IMR-90 (cell line): ENCODE measurements around the gene MTCL1. TPM values are rescaled to one million over a fixed set of nuclear protein-coding genes. Genes with fewer than 3 reads are reported as not detected.

Experiments
- ATAC-seq: fragments of 200-7000 bp; cut with Tn5 transposase; 2 replicates; pipeline ENCODE4 v1.9.1; 2020; ENCODE audit warnings: low read depth, mild to moderate bottlenecking, moderate library complexity
- BruUV-seq: library from RNA; stranded (reverse); fragments of 400-500 nt; replicated peaks from 2 replicates; lab custom pipeline; 2021; lab: Mats Ljungman, UMichigan
- CTCF ChIA-PET: fragments of 300-600 bp; formaldehyde crosslinking; extraction: SDS; loops from one replicate; lab custom pipeline; 2021; ENCODE audit warnings: antibody characterized with exemption; lab: Yijun Ruan, JAX
- POLR2A ChIA-PET: fragments of 300-600 bp; sonication (Branson Sonifier 250); formaldehyde crosslinking; loops from one replicate; lab custom pipeline; 2022; ENCODE audit warnings: antibody characterized with exemption; ENCODE audit not compliant: unreplicated experiment; lab: Charles Lee
- DNase-seq: peaks from one replicate; pipeline ENCODE4 v3.0.0; 2013
- H2AFZ ChIP-seq: replicated peaks from 2 replicates; pipeline ENCODE3; 2013; ENCODE audit warnings: low read length, mild to moderate bottlenecking; ENCODE audit not compliant: poor library complexity
- H2AK5ac ChIP-seq: 2 replicates; pipeline ENCODE4 v1.6.1; 2013; ENCODE audit warnings: low read depth, low read length, inconsistent platforms
- H2AK9ac ChIP-seq: replicated peaks from 2 replicates; pipeline ENCODE3; 2013; ENCODE audit warnings: mild to moderate bottlenecking, low read depth, low read length, moderate library complexity; ENCODE audit not compliant: poor library complexity
- H2BK120ac ChIP-seq: 2 replicates; pipeline ENCODE4 v1.6.1; 2013; ENCODE audit warnings: low read depth, low read length, inconsistent platforms
- H2BK15ac ChIP-seq: 3 replicates; pipeline ENCODE4 v1.6.1; 2013; ENCODE audit warnings: low read depth, low read length, inconsistent platforms
- H2BK20ac ChIP-seq: 2 replicates; pipeline ENCODE4 v1.6.1; 2013; ENCODE audit warnings: low read depth, mild to moderate bottlenecking, inconsistent platforms, low read length, moderate library complexity
- H2BK5ac ChIP-seq: 2 replicates; pipeline ENCODE4 v1.6.1; 2013; ENCODE audit warnings: mild to moderate bottlenecking, low read depth, low read length, inconsistent platforms; ENCODE audit not compliant: poor library complexity, severe bottlenecking
- H3K14ac ChIP-seq: replicated peaks from 2 replicates; pipeline ENCODE4 v1.6.1; 2013; ENCODE audit warnings: low read depth, low read length, inconsistent platforms
- H3K18ac ChIP-seq: 2 replicates; pipeline ENCODE4 v1.6.1; 2013; ENCODE audit warnings: low read depth, low read length, control low read depth
- H3K23ac ChIP-seq: 2 replicates; pipeline ENCODE4 v1.6.1; 2013; ENCODE audit warnings: low read depth, low read length, inconsistent platforms
- H3K27ac ChIP-seq: 2 replicates; pipeline ENCODE4 v1.5.1; 2013; ENCODE audit warnings: mild to moderate bottlenecking, control low read depth, low read length; ENCODE audit not compliant: insufficient read depth
- H3K27me3 ChIP-seq: 2 replicates; pipeline ENCODE4 v1.6.1; 2013; ENCODE audit warnings: low read length; ENCODE audit not compliant: control insufficient read depth, insufficient read depth
- H3K36me3 ChIP-seq: 2 replicates; pipeline ENCODE4 v1.6.1; 2013; ENCODE audit warnings: low read length, mixed read lengths; ENCODE audit not compliant: control insufficient read depth, insufficient read depth
- H3K4ac ChIP-seq: 2 replicates; pipeline ENCODE4 v1.6.1; 2013; ENCODE audit warnings: low read depth, low read length, inconsistent platforms
- H3K4me1 ChIP-seq: 2 replicates; pipeline ENCODE4 v1.6.1; 2013; ENCODE audit warnings: low read length, mixed read lengths; ENCODE audit not compliant: control insufficient read depth, insufficient read depth
- H3K4me2 ChIP-seq: 2 replicates; pipeline ENCODE4 v1.6.1; 2013; ENCODE audit warnings: low read depth, mild to moderate bottlenecking, control low read depth, low read length, moderate library complexity
- H3K4me3 ChIP-seq: 2 replicates; pipeline ENCODE4 v1.5.1; 2013; ENCODE audit warnings: low read depth, mild to moderate bottlenecking, control low read depth, low read length, moderate library complexity; ENCODE audit not compliant: insufficient read depth
- H3K56ac ChIP-seq: 2 replicates; pipeline ENCODE4 v1.6.1; 2013; ENCODE audit warnings: low read length, inconsistent platforms; ENCODE audit not compliant: insufficient read depth; ENCODE audit errors: extremely low read depth
- H3K79me1 ChIP-seq, 2 experiments: 2 replicates each; pipeline ENCODE4 v1.6.1; 2013; ENCODE audit warnings: low read length in 2 of 2, inconsistent platforms in 1 of 2, low read depth in 1 of 2
- H3K9ac ChIP-seq: 2 replicates; pipeline ENCODE4 v1.6.1; 2013; ENCODE audit warnings: low read depth, low read length, control low read depth
- H3K9me1 ChIP-seq: 2 replicates; pipeline ENCODE4 v1.6.1; 2013; ENCODE audit warnings: low read length, inconsistent platforms; ENCODE audit not compliant: insufficient read depth
- H3K9me3 ChIP-seq: 2 replicates; pipeline ENCODE4 v1.6.1; 2013; ENCODE audit warnings: low read length; ENCODE audit not compliant: control insufficient read depth, insufficient read depth
- H4K20me1 ChIP-seq: 2 replicates; pipeline ENCODE4 v1.6.1; 2013; ENCODE audit warnings: low read length, inconsistent platforms; ENCODE audit not compliant: insufficient read depth
- H4K5ac ChIP-seq: 2 replicates; pipeline ENCODE4 v1.6.1; 2013; ENCODE audit warnings: mild to moderate bottlenecking, low read depth, low read length, control low read depth
- H4K8ac ChIP-seq, 2 experiments: 2 replicates each; pipeline ENCODE4 v1.6.1; 2013; ENCODE audit warnings: low read depth in 2 of 2, low read length in 2 of 2, control low read depth in 1 of 2, inconsistent platforms in 1 of 2
- H4K91ac ChIP-seq: 2 replicates; pipeline ENCODE4 v1.6.1; 2013; ENCODE audit warnings: low read depth, low read length, inconsistent platforms; ENCODE audit not compliant: insufficient read depth
- MXI1 ChIP-seq: IDR thresholded peaks from 2 replicates; pipeline ENCODE4 v1.6.1; 2012; ENCODE audit warnings: low read depth, mild to moderate bottlenecking, low read length, moderate library complexity, borderline replicate concordance
- RCOR1 ChIP-seq: IDR thresholded peaks from 2 replicates; pipeline ENCODE4 v1.6.1; 2012; ENCODE audit warnings: mild to moderate bottlenecking, low read length, improper control_type of control experiment; ENCODE audit not compliant: insufficient replicate concordance
- WGBS, 2 experiments: methylation state at CpG; one replicate each; pipeline versions ENCODE4 v1.1.5 to v1.1.7; 2013; ENCODE audit warnings: missing lambda C conversion rate in 2 of 2; ENCODE audit not compliant: insufficient read length in 1 of 2; ENCODE audit errors: extremely low coverage in 2 of 2; 5-methylcytosine and 5-hydroxymethylcytosine counted together
- dilution Hi-C: fragments of 300-500 bp; cut with HindIII; formaldehyde crosslinking; loops from one replicate; pipeline ENCODE4 v1.14.3; 2018; ENCODE audit warnings: low sequenced_read_pairs; ENCODE audit not compliant: unreplicated experiment
- in situ Hi-C: fragments of 300-500 bp; cut with MboI; formaldehyde crosslinking; loops from 3 replicates; pipeline ENCODE4 v1.14.3; 2019; ENCODE audit warnings: low sequenced_read_pairs, inconsistent platforms, mixed read lengths
- intact Hi-C: fragments of 100-400 bp; cut with micrococcal nuclease; formaldehyde crosslinking; loops from 2 replicates; pipeline ENCODE4 v1.10.0; 2022
- polyA plus RNA-seq, 3 experiments: library from polyadenylated mRNA; depleted of rRNA; stranded (reverse); fragments of >200 nt; gene quantifications; 2 replicates each; pipeline ENCODE4 v1.2.3, GENCODE V29; 2012; ENCODE audit warnings: low replicate concordance in 1 of 3
- total RNA-seq: library from RNA; depleted of rRNA; stranded (reverse); fragments of >200 nt; gene quantifications from 2 replicates; pipeline ENCODE4 v1.2.3, GENCODE V29; 2012

MTCL1 gene
- total and polyA plus RNA-seq, 2 of the 4 experiments (the other 2 are of a cell fraction): 29.0 to 45.3 TPM

GRCh38 chr18:8713691-8714090 lies 8.3 kb downstream of the MTCL1 start:
- ChIA-PET CTCF (no interaction called here), POLR2A (interaction anchor here (0.5 kb wide), 1 partner anchor 18 kb away, joined by 3 read pairs; no protein-coding TSS in a partner anchor)
- intact Hi-C loops (no loop called here), in situ Hi-C loops (no loop called here), dilution Hi-C loops (no loop called here)
- no peak overlapping the region for H3K4me2 ChIP-seq
- H3K56ac ChIP-seq: no peak overlapping the region
- H3K27ac ChIP-seq: no peak overlapping the region
- no TSS peak for BruUV-seq
- WGBS, 2 experiments: 60% methylated on average over 7 of the region's 8 CpGs; no CpG with 5 or more reads in 1 of the 2 experiments
- H2BK20ac ChIP-seq: no peak overlapping the region
- H4K5ac ChIP-seq: no peak overlapping the region
- DNase-seq: no peak
- no peak overlapping the region for H4K91ac ChIP-seq
- no peak overlapping the region for H3K14ac ChIP-seq
- no peak overlapping the region for H3K4me3 ChIP-seq
- ATAC-seq: no peak
- H3K18ac ChIP-seq: no peak overlapping the region
- H3K9me1 ChIP-seq: peaks cover 28% of the 10 kb centered on the region
- H3K9ac ChIP-seq: no peak overlapping the region
- no peak overlapping the region for H2AK5ac ChIP-seq
- H3K4ac ChIP-seq: no peak overlapping the region
- H3K23ac ChIP-seq: no peak overlapping the region
- H3K79me1 ChIP-seq: peaks cover 8 to 73% of the 10 kb centered on the region in 2 experiments; a peak in 3 of 4 replicates
- peaks cover 19% of the 10 kb centered on the region for H3K36me3 ChIP-seq
- H2BK5ac ChIP-seq: no peak overlapping the region
- H2AK9ac ChIP-seq: no peak overlapping the region
- TF ChIP-seq RCOR1: no peak
- no peak for TF ChIP-seq MXI1
- H3K27me3 ChIP-seq: no peaks in the 10 kb centered on the region
- H4K20me1 ChIP-seq: peaks cover 81% of the 10 kb centered on the region
- no peak overlapping the region for H2BK120ac ChIP-seq
- no peaks in the 10 kb centered on the region for H3K9me3 ChIP-seq
- no peak overlapping the region for H4K8ac ChIP-seq
- no peak overlapping the region for H2BK15ac ChIP-seq
- peaks cover 18% of the 10 kb centered on the region for H3K4me1 ChIP-seq
- H2AFZ ChIP-seq: no peak overlapping the region
